NOMO-1 (cell line): ENCODE results near the gene CST3.
"Not testable (repeated sequence)": the region's sequence is repeated elsewhere in the genome, so short reads cannot be mapped to it uniquely, and the experiment has no call there.

Source experiments
- DNase-seq, 2 experiments: peaks; one replicate each; lab custom pipeline; 2025; ENCODE audit not compliant: unreplicated experiment in 2 of 2; lab: John Stamatoyannopoulos, UW

CST3 gene

DNA sequence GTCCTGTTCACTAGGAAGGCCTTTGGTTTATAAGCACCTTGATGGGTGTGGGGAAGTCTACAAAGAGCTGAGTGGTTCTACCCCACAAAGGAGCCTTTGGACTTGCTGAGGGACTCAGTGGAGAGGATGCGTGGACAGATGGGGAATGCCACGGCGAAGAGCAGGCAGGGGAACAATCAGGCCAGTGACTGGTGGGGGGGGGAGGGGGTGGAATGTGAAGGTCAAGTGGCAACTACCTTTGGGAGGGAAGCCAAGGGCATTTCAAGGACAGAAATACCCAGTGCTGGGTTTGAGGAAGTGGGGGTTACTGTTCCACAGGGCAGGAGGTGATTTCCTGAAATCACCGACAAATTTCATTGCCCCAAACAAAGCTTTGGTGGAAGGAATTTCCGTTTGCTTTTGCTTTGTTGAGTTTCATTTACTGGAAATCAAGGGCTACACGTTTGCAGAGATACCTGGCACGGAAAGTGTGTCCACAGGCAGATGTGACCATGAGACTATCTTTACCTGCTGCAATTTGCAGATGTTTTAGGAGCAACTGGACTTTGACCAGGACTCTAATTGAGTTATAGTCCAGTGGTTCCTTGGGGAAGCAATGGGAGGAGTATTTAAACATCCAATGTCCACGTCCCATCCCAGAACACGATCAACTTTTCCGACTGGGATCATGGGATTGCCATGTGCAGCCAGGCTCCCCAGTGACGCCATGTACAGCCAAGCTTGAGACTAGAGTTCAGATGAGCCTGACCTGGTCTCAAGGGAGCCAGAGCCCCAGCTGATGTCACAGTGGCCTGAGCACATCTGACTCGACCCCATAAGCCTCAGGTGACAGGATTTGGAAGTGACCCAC, 8.0 kb downstream of the CST3 start:
- DNase-seq, result no peak

DNA sequence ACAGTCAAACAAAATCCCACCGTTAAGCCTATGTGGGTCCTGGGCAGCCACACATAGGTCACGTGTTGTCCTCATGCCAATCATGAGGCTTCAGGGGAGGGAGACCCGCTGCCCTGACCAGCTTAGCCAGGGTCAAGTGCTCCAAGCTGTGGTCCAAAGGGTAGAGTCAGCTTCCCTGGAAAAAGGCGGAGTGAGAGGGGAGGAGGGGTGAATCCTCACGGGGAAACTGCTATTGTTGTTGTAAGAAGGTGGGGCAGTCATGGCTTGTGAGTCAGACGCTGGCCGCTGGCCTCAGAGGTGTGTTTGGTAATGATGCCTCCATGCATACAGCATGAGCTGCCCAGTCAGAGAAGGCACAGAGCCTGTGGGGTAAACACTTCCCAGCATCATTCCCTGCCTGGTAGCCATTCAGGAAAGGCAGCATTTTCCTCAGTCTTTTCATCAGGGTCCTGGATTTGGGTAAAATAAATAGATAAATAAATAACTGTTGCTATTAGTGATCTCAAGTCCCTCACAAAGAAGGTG, 8.7 kb downstream of the CST3 start:
- no peak for DNase-seq

DNA sequence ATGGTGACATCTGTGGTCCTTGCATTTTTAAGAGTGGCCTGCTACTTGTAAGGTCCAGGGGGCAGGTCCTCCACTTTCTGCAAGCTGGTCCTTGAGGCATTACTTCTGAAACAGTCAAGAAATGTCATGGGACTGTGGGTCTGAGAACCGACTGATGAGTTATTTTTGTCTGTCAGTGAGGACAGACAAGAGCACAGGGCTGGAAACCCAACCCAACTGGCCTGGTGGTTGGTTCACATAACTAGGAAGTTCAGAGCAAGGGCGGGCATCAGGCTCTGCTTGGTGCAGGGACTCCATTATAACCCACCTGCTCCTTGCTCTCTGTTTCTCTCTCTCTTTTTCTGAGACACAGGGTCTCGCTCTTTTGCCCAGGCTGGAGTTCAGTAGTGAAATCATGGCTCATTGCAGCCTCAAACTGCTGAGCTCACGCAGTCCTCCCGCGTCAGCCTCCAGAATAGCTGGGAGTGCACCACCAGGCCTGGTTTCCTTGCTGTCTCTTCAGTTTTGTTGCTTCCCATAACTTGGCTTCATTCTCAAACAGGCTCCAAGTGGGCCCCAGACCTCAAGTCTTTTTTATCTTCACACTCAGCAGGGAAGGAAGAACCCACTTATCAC, 9.2 kb downstream of the CST3 start:
- no peak for DNase-seq

DNA sequence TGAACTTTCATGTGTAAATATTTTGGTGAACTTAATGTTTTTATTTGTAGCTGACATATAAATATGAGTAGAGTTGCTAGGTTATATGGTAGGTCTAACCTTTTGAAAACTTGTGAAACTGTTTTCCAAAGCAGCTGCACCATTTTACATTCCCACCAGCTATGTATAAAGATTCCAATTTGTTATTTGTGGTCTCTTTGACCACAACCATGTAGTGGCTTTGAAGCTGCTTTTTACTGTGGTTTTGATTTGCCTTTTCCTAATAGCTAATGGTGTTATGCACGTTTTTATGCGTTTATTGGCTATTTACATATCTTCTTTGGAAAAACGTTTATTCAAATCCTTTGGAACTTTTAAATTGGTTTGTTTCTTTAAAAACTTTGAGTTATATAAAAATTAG, 10.3 kb downstream of the CST3 start:
- no peak for DNase-seq

DNA sequence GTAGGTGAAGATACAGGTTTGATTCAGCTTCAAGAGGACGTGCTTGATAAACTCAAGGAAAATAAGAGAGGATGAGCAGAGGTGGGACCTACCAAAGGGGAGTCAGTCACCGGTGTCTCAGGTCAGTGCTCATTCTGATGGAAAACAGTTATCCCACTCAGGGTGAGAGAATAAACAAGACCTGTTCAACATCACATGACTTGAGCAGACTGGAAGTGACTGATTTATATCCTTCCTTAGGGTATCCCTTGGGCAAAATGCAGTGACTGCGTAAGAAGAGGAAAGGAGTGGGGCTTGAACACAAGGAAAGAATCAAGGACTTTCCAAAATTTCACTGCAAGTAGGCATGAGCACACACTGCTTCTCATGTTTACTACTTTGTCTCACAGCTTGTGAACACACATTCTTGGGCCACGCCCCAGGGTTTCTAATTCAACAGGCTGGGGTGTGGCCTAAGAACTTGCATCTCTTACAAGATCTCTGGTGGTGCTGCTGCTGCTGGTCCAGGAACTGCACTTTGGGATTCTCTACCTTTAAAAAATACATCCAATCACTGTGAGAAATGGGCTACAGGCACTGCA, 11.6 kb downstream of the CST3 start:
- no peak for DNase-seq

DNA sequence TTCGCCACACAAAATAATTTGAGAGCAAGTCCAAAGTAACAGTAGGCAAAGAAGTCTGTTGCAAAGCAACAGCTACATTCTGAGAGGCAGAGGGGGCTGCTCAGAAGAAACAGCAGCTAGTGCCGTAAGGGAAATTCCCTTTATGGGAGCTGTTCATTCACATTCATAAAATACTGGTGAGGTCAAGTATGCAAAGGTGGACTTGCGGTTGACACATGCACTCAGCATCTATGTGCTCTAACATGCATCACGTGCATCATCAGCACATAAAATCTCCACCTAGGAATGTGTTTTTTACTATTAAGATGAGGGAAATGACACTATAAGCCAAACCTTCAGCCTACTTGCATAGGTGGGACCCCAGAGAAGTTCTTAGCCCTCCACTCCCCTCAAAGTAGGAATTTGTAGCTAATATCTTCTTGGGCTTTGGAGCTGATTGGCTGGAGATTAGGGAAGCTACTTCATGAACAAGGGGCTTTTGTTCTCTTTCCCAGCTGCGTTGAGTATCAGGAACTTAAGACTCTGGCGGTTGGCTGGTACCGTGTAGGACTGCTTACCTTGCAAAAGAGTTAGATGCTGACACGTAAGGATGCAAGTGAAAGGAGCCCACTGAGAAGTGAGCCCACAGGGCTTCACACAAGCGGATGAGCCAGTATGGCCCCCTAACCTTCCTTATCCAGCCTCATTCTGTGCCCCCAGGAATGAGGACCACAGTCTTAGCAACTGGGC, 12.4 kb downstream of the CST3 start:
- DNase-seq, result no peak

DNA sequence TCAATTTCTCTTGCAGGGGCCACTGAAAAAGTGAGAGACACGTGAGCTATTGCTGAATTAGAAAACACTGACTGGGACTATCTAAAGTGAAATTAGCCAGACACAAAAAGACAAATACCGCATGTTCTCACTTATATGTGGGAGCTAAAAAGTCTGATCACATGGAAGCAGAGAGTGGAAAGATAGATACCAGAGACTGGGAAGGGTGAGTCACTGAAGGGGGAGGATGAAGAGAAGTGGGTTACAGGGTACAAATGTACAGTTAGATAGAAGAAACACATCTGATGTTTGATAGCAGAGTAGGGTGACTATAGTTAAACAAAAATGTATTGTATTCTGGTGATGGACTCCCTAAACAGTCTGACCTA, 13.4 kb downstream of the CST3 start:
- no peak for DNase-seq

DNA sequence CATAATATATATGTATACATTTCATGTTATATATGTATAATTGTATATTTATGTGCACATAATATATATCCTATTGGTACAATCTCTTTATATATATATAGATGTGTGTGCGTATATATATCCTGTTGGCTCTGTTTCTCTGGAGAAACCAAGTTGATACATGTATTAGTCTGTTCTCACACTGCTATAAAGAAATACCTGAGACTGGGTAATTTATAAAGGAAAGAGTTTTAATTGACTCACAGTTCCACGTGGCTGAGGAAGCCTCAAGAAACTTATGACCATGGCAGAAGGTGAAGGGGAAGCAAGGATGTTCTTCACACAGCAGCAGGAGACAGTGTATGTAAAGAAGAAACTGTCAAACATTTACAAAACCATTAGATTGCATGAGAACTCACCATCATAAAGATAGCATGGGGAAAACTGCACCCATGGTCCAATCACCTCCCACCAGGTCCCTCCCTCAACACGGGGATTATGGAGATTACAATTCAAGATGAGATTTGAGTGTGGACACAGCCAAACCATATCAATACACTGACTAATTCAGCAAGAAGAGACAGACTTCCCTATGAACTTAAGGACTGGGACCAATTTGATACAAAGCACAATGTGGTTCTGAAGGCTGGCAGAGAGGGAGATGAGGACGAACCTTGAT, 14.0 kb downstream of the CST3 start:
- no peak for DNase-seq

DNA sequence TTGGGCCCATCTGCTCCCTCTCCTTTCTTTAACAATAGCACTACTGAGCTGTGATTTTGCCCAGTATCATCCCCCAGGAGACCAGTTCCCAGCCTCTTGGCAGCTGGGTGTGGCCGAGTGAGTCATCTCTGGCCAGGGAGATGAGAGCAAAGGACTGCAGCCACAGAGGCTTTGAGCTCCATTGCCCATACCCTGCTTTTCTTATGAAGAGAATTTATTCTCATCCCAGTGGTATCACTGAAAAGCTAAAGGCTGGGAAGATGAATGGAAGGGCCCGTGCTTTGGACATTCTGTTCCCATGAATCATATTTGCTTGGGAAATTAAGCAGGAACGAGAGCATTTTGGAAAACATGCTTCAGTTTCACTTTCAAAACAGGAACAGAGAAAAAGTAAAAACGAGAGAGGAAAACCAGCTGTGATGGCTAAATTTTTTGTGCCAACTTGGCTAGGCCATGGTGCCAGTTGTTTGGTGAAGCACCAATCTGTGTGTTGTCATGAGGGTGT, 14.9 kb downstream of the CST3 start:
- peak; percentile 13 to 57 for DNase-seq

DNA sequence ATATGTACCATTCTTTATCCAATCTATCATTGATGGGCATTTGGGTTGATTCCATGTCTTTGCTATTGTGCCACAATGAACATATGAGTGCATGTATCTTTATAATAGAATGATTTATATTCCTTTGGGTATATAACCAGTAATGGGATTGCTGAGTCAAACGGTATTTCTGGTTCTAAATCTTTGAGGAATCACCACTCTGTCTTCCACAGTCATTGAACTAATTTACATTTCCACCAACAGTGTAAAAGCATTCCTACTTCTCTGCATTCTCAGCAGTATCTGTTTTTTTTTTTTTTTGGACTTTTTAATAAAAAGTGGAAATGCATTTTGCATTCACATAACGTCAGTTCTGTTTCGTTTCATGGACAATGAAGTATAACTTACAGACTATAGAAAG, 15.4 kb downstream of the CST3 start:
- DNase-seq, result not testable (repeated sequence)

DNA sequence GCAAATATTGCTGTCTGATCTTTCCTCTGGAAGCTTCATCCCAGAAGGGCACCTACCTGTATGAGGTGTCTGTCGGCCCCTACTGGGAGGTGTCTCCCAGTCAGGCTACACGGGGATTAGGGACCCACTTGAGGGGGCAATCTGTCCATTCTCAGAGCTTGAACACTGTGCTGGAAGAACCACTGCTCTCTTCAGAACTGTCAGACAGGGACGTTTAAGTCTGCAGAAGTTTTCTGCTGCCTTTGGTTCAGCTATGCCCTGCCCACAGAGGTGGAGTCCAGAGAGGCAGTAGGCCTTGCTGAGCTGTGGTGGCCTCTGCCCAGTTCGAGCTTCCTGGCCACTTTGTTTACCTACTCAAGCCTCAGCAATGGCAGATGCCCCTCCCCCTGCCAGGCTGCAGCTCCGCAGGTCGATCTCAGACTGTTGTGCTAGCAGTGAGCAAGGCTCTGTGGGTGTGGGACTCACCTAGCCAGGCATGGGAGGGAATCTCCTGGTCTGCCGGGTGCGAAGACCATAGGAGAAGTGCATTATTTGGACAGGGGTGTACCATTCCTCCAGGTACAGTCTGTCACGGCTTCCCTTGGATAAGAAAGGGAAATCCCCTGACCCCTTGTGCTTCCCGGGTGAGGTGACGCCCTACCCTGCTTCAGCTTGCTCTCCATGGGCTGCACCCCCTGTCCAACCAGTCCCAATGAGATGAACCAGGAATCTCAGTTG, 16.9 kb downstream of the CST3 start:
- DNase-seq, result not testable (repeated sequence)

DNA sequence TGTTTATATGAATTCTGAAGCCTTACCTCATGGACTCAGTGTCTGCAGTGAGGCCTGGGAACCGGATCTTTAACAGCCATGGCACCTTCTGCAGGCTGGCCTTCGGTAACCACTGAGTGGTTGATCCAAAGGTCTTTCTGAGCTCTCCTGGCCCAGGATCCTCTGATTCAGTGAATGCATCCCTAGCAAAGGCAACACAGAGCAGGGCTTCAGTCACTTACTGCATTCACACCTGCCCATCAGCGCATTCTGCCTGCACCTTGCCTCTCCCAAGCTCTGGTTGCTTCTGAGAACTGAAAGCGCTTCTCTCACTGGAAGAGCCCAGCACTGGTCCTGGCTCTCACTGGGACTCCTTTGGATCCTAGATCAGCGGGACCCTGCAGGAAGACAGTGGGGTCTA, 23.6 kb downstream of the CST3 start:
- no peak for DNase-seq

DNA sequence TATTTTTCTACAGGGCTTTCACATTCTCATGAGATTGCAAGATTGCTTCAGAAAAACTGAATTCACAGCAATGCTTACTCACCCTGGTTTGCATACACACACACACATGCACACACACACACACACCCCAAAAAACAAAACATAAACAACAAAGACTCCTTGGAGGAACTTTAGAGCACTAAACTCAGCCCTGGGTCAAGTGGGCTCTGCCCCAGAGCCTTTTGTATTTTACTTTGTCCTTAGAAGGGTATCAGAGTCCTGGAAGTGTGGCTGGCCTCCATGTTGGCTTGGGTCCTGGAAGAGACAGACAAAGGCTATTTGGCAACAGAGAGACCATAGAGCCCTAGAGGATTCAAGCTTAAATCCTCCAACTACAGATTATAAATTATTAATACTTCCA, 24.1 kb downstream of the CST3 start:
- no peak for DNase-seq

DNA sequence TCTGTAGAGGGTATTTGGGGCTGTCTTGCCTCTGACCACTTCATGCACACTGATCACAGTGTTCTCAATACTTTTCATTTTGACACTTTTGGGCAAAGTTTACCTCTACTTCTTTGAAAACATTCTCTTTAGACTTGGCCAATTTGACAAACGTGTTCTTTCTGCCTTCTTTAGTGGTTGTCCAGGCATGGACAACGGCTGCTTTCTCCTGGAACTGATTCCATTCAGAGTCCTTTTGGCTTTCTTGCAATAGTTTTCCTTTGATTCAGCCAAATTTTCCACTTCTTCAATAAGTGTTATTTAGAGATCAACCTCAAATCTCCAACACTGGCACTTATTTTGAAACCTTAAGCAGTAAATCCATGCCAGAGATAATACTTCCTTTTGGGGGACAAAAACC, 25.4 kb downstream of the CST3 start:
- DNase-seq, result no peak

DNA sequence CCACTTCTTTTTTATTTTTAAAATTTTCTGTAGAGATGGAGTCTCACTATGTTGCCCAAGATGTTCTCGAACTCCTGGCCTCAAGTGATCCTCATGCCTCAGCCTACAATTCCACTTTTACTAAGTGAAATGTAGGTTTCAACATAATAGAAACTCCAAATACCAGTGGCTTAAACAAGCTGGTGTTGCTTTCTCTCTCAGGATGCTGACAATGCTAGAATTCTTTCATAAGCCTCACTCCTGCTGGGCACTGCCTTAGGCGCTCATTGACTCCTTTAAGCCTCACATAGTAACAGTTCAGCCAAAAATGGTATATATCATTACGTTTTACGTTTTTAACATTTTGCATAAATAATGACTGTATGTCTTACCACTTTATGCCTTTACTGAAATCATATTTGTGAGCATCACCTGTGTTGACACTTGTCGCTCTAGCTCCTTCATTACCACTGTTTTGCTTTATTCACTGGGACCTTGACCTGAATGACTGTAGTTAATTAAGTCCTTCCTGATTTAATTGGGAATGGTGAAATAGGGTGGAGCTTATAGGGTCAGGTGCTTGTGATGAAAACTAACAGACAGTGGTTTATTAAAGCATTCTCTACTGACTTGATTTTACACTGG, 28.2 kb downstream of the CST3 start:
- no peak for DNase-seq

DNA sequence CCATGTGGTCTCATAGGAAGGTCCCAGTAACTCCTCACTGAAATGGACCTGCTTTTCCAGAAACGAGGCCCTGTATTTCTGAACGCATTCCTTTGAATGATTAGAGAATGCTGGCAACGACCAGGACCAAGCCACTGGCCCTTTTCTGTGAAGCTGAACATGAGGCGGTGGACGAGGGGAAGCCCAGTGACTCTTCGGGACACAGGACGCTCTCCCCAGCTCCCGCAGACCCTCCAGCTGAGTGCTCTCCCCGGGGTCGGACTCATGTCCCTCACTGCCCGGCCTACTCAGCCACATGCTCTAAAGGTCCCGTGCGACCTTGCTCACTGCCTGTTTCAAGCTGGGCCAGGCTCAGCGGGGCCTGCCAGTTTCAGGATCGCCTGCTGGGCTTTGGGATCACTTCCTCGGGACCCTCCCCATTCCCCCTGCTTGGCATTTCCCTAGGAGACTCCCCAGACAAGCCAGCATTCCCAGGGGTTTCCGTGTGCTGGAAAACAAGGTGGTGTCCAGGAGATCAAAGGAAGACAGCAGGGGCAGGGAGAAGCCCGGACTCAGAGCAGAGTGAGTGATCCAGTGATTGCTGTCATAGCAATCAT, 29.4 kb downstream of the CST3 start:
- no peak for DNase-seq

DNA sequence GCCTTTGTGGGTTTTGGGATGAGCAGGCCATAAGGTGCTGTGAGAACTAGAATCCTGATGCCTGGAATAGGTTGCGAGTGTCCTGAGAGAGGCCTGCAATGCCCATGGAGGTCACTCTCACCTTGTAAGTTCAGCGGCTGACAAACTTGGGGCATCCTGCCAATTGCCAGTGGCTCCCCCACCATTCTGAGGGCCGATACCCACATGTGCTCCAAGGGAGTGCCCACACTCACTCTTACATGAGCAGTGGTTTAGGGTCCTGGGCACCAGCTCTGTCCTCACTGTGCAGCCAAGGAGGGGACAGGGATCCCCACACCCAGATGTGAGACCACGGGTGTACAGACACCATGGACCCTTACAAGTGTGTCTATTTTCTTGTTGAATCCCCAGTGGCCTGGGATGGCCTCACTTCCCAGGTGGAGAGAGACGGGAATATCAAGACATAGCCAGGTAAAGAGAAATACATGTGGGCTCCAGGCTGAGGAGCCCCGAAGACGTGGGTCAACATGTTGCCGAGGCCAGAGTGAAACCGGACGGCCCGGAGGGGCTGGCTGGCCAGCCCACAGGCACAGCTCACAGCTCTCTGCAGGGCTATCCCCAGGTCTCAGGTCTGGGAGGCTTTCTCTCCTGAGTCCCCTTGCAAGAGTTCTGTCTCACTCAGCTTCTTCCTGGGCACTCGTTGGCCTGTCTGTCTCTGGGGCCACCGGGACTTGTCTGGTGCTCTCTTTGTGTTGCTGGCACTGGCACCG, 30.1 kb downstream of the CST3 start:
- DNase-seq, result no peak

DNA sequence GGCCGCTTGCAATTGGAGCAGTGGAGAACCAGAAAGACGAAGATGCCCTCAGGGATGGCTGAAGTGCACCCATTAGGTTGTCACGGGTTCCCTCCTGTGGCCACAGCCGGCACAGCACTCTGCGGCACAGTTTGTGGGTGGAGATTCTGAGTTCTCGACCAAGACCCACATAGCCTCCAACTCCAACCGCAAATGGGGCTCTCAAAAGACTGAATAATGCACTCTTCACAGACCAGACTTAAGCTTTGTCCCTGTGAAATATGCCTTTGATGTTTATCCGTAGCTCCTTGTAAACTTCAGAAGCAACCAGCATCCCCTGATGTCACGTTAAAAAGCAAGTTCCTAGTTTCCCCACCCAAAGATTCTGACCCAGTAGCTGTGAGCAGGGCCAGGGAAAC, 31.1 kb downstream of the CST3 start:
- peak; percentile 29 to 66 for DNase-seq
